Endodermal cell (in vitro differentiated cells): ENCODE measurements around the gene NEBL. TPM values are rescaled to one million over a fixed set of nuclear protein-coding genes. Genes with fewer than 3 reads are reported as not detected.

Source experiments
- DNase-seq: peaks from one replicate; pipeline ENCODE4 v3.0.0-alpha.2; 2017
- H3K27ac ChIP-seq: 2 replicates; pipeline ENCODE4 v1.5.1; 2013; ENCODE audit warnings: mild to moderate bottlenecking, low read depth, low read length, moderate library complexity
- H3K27me3 ChIP-seq: 2 replicates; pipeline ENCODE4 v1.6.1; 2013; ENCODE audit warnings: mild to moderate bottlenecking, low read length, moderate library complexity; ENCODE audit not compliant: insufficient read depth, control insufficient read depth, poor library complexity, severe bottlenecking
- H3K36me3 ChIP-seq: 2 replicates; pipeline ENCODE4 v1.7.0; 2013; ENCODE audit warnings: mild to moderate bottlenecking, low read length, moderate library complexity; ENCODE audit not compliant: control insufficient read depth, insufficient read depth
- H3K4me1 ChIP-seq: one replicate; pipeline ENCODE4 v1.7.0; 2013; ENCODE audit warnings: low read length; ENCODE audit not compliant: control insufficient read depth, insufficient read depth
- H3K4me3 ChIP-seq: 2 replicates; pipeline ENCODE4 v1.5.1; 2013; ENCODE audit warnings: mild to moderate bottlenecking, low read length, moderate library complexity
- H3K9ac ChIP-seq: 2 replicates; pipeline ENCODE4 v1.6.1; 2013; ENCODE audit warnings: mild to moderate bottlenecking, low read length, moderate library complexity; ENCODE audit not compliant: poor library complexity, severe bottlenecking; ENCODE audit errors: extremely low read depth
- H3K9me3 ChIP-seq: 2 replicates; pipeline ENCODE4 v1.6.1; 2013; ENCODE audit warnings: mild to moderate bottlenecking, low read length, moderate library complexity; ENCODE audit not compliant: control insufficient read depth
- H3K27ac Mint-ChIP-seq: 2 replicates; pipeline ENCODE4 v1.8.0; 2020; ENCODE audit warnings: mixed read lengths
- H3K27me3 Mint-ChIP-seq: 2 replicates; pipeline ENCODE4 v1.8.0; 2021; ENCODE audit warnings: mild to moderate bottlenecking, mixed read lengths; ENCODE audit not compliant: insufficient read depth
- H3K36me3 Mint-ChIP-seq: 2 replicates; pipeline ENCODE4 v1.8.0; 2020; ENCODE audit warnings: low read depth, mixed read lengths
- H3K4me1 Mint-ChIP-seq: 2 replicates; pipeline ENCODE4 v1.8.0; 2020; ENCODE audit warnings: mixed read lengths
- H3K4me3 Mint-ChIP-seq: 2 replicates; pipeline ENCODE4 v1.8.0; 2020; ENCODE audit warnings: mild to moderate bottlenecking, moderate library complexity, mixed read lengths
- H3K9me3 Mint-ChIP-seq: 2 replicates; pipeline ENCODE4 v1.8.0; 2020; ENCODE audit warnings: mild to moderate bottlenecking, mixed read lengths
- CTCF ChIP-seq: fragments of 200-600 bp; sonication (generic); conservative IDR thresholded peaks from 2 replicates; pipeline ENCODE4 v1.5.0; 2021; ENCODE audit warnings: antibody characterized with exemption, mild to moderate bottlenecking
- WGBS, 2 experiments: methylation state at CpG; one replicate each; pipeline versions ENCODE4 v1.1.5 to v1.1.7; 2013; ENCODE audit warnings: missing lambda C conversion rate in 2 of 2, mixed read lengths in 1 of 2; ENCODE audit not compliant: insufficient coverage in 1 of 2, insufficient read length in 1 of 2; 5-methylcytosine and 5-hydroxymethylcytosine counted together
- total RNA-seq, 2 donors: library from RNA; stranded (reverse); fragmentation: NEBNext Ultra II Directional in 1 of 2; extraction: Animal tissue kit (Norgen Biotek cat#: 25700) in 1 of 2; gene quantifications; 2 replicates in 1 of 2; 3 replicates in 1 of 2; pipeline ENCODE4 v1.2.1, GENCODE V29; 2021

NEBL gene
- total RNA-seq, 2 donors from 2014 or later = 39.8 to 61.6 TPM

- H3K9me3 Mint-ChIP-seq = no peaks in the 10 kb centered on the region
- 79 to 100% methylated on average over 1 to 2 of the region's 2 CpGs for WGBS, 2 experiments
- H3K9me3 ChIP-seq = no peaks in the 10 kb centered on the region
- no peaks in the 10 kb centered on the region for H3K27me3 ChIP-seq
- peaks cover 28% of the 10 kb centered on the region for H3K4me1 ChIP-seq
- DNase-seq = no peak
- peak overlapping the region; percentile 4 for H3K9ac ChIP-seq
- H3K27me3 Mint-ChIP-seq = no peaks in the 10 kb centered on the region
- no peak overlapping the region for H3K4me3 ChIP-seq
- H3K27ac ChIP-seq = no peak overlapping the region
- TF ChIP-seq CTCF = no peak
- peak overlapping the region; percentile 83 for H3K27ac Mint-ChIP-seq
- peaks cover 14% of the 10 kb centered on the region for H3K36me3 Mint-ChIP-seq
- H3K4me1 Mint-ChIP-seq = peaks cover 61% of the 10 kb centered on the region
- no peak overlapping the region for H3K4me3 Mint-ChIP-seq
- peaks cover 4% of the 10 kb centered on the region for H3K36me3 ChIP-seq
Observed at GRCh38 chr10:20892796-20893195, 4.3 kb downstream of the NEBL start.

- WGBS, 2 experiments = 83 to 84% methylated on average over 1 to 4 of the region's 4 CpGs
- DNase-seq = no peak
- H3K4me3 Mint-ChIP-seq = no peak overlapping the region
- no peaks in the 10 kb centered on the region for H3K27me3 ChIP-seq
- peaks cover 8% of the 10 kb centered on the region for H3K36me3 ChIP-seq
- peak overlapping the region; percentile 4 for H3K9ac ChIP-seq
- no peak for TF ChIP-seq CTCF
- peak overlapping the region; percentile 83 for H3K27ac Mint-ChIP-seq
- H3K36me3 Mint-ChIP-seq = peaks cover 14% of the 10 kb centered on the region
- H3K9me3 ChIP-seq = no peaks in the 10 kb centered on the region
- no peaks in the 10 kb centered on the region for H3K27me3 Mint-ChIP-seq
- peaks cover 56% of the 10 kb centered on the region for H3K4me1 Mint-ChIP-seq
- H3K4me1 ChIP-seq = peaks cover 28% of the 10 kb centered on the region
- no peak overlapping the region for H3K27ac ChIP-seq
- H3K4me3 ChIP-seq = peak overlapping the region; percentile 5
- no peaks in the 10 kb centered on the region for H3K9me3 Mint-ChIP-seq
Observed at GRCh38 chr10:20892011-20892585, 5.0 kb downstream of the NEBL start.

- H3K9me3 ChIP-seq = no peaks in the 10 kb centered on the region
- DNase-seq = no peak
- H3K27ac ChIP-seq = no peak overlapping the region
- no peaks in the 10 kb centered on the region for H3K27me3 Mint-ChIP-seq
- H3K9me3 Mint-ChIP-seq = no peaks in the 10 kb centered on the region
- H3K4me3 Mint-ChIP-seq = no peak overlapping the region
- no peaks in the 10 kb centered on the region for H3K27me3 ChIP-seq
- no peak for TF ChIP-seq CTCF
- 50% methylated on average over 2 of the region's 2 CpGs; no CpG with 5 or more reads in 1 of the 2 experiments for WGBS, 2 experiments
- peak overlapping the region; percentile 92 for H3K27ac Mint-ChIP-seq
- H3K36me3 ChIP-seq = peaks cover 8% of the 10 kb centered on the region
- peak overlapping the region; percentile 56 for H3K9ac ChIP-seq
- H3K4me1 ChIP-seq = peaks cover 28% of the 10 kb centered on the region
- peaks cover 16% of the 10 kb centered on the region for H3K36me3 Mint-ChIP-seq
- peaks cover 50% of the 10 kb centered on the region for H3K4me1 Mint-ChIP-seq
- H3K4me3 ChIP-seq = peak overlapping the region; percentile 31
Observed at GRCh38 chr10:20891338-20891714, 5.8 kb downstream of the NEBL start.
